Left lobe of liver (tissue), 2 donors: ENCODE results near the gene DIP2C. TPM values are rescaled to one million over a fixed set of nuclear protein-coding genes. Genes with fewer than 3 reads are reported as not detected.

Experiments used
- ATAC-seq: fragments of 200-7000 bp; cut with Tn5 transposase; one replicate; pipeline ENCODE4 v1.9.1; 2020; ENCODE audit warnings: mild to moderate bottlenecking, moderate library complexity
- DNase-seq: peaks from one replicate; pipeline ENCODE4 v3.0.0-alpha.2; 2020; ENCODE audit warnings: low spot score
- total RNA-seq: library from RNA; stranded (reverse); gene quantifications from one replicate; pipeline ENCODE4 v1.2.1, GENCODE V29; 2021
- donor health status: DM: no; HTN: no; CAD: no; lungs with moderate emphysema.
- donor health status: DM: no; HTN: yes; CAD: no.

DIP2C gene
- total RNA-seq, 1 donor from 2014 or later, result 13.9 TPM

- ATAC-seq, result no peak
- no peak for DNase-seq
These were observed 300.1 kb downstream of the DIP2C start for GRCh38 chr10:389261-389790.

- DNase-seq (no peak), ATAC-seq (no peak)
These were observed 300.8 kb downstream of the DIP2C start for GRCh38 chr10:388661-389045.

DNA sequence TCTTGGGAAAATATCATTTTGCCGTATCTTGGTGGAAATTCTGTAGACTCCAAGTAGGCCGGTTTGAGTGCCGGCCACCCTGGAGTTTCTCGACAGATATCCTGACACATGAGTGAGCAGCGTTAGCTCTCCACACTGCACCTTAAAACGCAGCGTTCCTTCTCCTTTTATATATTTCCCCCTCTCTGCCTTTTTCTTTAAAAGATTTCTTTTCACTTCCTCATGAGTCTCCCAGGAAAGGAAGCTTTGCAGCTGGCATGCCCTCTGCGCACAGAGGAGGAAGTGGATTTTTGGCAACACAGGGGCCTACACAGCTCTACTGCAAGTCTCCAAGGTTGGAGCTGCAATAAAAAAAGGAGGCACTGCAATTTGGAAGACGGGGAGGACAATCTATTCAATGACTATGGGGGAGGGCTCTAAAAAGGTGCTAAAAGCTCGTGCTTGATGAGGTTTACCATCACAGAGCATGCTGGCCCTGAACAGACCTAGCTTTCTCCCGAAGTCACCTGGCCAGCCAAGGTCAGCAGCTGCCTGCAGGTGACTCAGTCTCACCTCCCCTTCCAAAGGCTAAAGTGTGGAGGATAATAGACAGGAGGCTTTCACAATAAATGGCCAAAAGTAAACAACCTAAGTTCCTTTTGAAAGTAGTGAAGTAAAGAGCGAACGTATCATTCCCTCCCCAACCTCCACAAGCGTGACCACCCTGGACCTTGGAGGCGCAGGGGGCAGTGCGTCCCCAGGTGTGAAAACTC, 301.4 kb downstream of the DIP2C start:
- DNase-seq (no peak), ATAC-seq (peak; percentile 40)

DNA sequence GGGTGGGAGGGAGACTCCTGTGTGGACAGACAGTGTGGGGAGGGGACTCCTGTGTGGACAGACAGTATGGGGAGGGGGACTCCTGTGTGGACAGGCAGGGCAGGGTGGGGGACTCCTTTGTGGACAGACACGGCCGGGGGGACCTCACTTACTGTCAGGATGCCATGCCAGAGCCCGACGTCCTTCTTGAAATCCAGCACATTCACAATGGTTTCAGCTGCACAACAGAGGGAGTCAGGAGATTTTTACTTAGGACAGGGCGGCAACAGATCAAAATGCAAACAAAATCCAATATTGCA, 301.9 kb downstream of the DIP2C start:
- DNase-seq (no peak), ATAC-seq (no peak)

DNA sequence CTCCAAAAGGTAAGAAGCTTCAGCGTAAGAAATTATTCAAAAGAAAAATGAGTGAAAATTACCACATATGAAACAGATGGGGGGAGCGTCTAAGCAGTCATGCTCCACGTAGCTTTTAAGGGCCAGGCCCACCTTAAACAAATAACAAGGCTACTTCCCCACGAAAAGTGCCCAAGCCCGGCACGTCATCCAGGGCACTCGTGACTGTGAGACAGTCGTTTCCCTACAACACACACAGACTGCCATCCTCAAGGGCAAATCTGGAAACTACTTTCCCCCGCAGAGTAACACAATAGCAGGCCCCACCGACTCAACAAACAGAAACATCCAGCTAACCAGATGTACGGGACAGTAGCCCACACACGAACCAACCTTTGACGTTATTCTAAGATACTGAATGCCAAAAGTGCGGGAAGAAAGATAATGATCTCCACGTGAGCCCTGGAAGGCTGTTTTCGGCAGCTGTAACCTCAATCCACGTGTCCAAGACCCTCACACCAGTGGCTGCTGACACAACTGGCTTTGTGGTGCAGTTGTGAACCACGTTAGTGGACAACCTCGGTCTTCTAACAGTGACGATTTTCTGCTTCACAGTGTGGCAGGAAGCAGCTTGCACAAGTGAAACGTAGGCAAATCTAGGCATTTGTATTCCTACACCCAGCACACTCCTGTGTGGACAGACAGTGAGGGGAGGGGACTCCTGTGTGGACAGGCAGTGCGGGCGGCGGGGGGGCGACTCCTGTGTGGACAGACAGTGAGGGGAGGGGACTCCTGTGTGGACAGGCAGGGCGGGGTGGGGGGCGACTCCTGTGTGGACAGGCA, 302.5 kb downstream of the DIP2C start:
- ATAC-seq (peak; percentile 21), DNase-seq (no peak)

GRCh38 chr10:385571-386300, 303.7 kb downstream of the DIP2C start:
- DNase-seq (no peak), ATAC-seq (no peak)

DNA sequence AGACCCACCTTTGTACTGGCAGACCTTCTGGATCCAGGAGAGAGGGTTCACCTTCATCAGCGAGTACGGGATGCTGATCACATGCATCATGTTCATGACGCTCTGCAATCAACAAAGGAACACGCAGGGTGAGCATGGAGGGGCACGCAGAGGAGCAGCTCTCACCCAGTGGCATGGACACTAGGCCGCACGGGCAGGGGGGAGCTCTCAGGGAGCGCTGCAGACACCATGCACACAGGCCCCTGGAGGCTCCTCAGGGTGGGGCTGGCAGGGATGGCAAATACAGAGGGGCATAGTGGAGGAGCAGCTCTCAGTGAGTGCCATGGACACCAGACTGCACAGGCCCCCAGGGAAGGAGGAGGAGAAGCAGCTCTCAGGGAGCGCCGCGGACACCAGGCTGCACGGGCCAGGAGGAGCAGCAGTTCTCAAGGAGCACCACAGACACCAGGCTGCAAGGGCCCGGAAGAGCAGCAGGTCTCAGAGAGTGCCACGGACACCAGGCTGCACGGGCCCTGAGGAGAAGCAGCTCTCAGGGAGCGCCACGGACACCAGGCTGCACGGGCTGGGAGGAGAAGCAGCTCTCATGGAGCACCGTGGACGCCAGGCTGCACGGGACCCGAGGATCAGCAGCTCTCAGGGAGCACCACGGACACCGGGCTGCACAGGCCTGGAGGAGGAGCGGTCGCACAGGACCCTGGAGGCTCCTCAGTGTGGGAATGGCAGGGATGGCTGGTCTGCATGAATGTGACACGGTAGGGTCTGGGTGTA, 304.7 kb downstream of the DIP2C start:
- ATAC-seq (no peak), DNase-seq (no peak)

- ATAC-seq, result no peak
- DNase-seq, result no peak
These were observed 305.9 kb downstream of the DIP2C start for GRCh38 chr10:383519-383918.

GRCh38 chr10:381805-382204, 307.7 kb downstream of the DIP2C start:
- no peak for ATAC-seq
- DNase-seq, result no peak

GRCh38 chr10:381346-381745, 308.1 kb downstream of the DIP2C start:
- DNase-seq, result no peak
- no peak for ATAC-seq

DNA sequence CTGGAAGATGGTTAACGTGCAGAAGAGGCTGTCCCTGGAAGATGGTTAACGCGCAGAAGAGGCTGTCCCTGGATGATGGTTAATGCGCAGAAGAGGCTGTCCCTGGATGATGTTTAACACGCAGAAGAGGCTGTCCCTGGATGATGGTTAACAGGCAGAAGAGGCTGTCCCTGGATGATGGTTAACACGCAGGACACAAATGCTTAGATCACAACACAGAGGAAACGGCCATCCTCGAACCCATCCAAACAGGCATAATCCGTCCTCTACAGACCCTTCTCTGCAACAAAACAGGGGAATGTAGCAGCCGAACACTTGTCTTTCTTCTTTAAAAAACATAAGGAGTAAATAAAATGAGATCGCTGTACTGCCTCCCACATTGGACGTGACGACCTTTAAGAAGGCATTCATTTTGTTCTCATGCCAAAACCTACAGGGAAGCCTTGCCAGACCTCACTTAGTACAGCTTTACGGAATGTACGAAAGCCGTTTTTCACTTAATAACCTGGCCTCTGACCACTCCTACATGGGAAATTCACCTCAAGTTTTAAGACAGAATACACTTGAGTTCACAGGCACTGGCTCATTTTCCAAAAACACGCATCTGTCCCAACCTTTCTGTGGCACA, 309.0 kb downstream of the DIP2C start:
- no peak for DNase-seq
- ATAC-seq, result no peak

- ATAC-seq (no peak), DNase-seq (no peak)
These were observed 310.4 kb downstream of the DIP2C start for GRCh38 chr10:378930-379704.

- DNase-seq, result no peak
- ATAC-seq, result no peak
These were observed 311.1 kb downstream of the DIP2C start for GRCh38 chr10:378230-378929.

- no peak for DNase-seq
- no peak for ATAC-seq
These were observed 312.2 kb downstream of the DIP2C start for GRCh38 chr10:377228-377627.

DNA sequence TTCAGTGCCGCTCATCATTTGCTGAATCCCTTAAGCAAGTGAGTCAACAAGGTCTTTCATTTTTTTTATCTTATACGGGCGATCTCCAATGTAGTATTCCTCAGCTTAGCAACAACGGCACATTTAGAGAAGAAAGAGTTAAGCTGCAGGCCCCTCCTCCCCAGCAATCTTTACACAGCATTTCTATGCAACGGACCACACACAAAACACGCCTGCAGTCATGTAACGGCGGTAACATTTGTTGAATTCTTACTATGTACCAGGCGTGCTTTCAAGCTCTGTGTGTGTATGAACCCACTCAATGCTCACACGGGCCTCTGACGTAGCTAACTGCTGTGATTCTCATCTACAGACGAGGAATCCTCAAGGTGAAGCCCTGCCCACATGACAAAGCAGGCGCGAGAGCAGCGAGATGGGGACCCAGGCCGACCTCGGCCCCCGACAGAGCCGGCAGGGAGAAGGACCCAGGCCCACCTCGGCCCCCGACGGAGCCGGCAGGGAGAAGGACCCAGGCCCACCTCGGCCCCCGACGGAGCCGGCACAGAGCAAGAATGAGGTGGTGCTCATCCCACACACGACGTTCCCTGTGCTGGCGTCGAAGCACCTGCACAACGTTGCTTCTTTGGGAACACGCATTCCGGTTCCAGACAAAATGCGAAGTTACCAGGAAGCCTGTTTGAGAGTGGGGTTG, 313.5 kb downstream of the DIP2C start:
- ATAC-seq, result no peak
- no peak for DNase-seq

- ATAC-seq (no peak), DNase-seq (no peak)
These were observed 315.1 kb downstream of the DIP2C start for GRCh38 chr10:374354-374753.

GRCh38 chr10:373526-374309, 315.8 kb downstream of the DIP2C start:
- peak; percentile 38 for ATAC-seq
- no peak for DNase-seq

DNA sequence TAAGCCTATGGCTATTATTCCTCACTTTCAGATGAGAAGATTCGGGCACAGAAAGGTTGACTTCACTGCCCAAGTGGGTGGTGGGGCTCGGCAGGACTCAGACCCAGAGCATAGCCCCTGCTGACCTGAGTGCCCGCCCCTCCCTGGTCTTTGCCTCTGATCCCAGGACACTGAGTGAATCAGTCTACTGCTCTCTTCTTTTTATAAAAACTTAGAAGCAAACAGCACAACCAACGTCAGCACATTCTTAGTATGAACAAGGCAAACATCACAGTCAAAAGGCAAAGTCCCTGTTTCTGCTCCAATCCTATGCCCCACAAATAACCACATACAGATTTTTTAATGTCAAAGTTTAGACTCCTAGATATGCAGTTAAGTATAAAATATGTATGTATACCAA, 316.5 kb downstream of the DIP2C start:
- ATAC-seq (peak; percentile 89), DNase-seq (peak; percentile 58)
